Activated naive CD8-positive, alpha-beta T cell treated with anti-CD3 and anti-CD28 coated beads, Interleukin-2, amount 50 U/mL, for 16 hours (primary cell): ENCODE data around the gene GSX2.
A peak's percentile ranks its signal among the peaks of the same experiment; 100 is the strongest.
"Not testable (repeated sequence)": the region's sequence is repeated elsewhere in the genome, so short reads cannot be mapped to it uniquely, and the experiment has no call there.

Source experiments
- DNase-seq: peaks from one replicate; pipeline ENCODE4 v3.0.0-alpha.2; 2020; ENCODE audit warnings: low read depth, low spot score

GSX2 gene

GRCh38 chr4:54099748-54100574, at the start of gene GSX2:
Gene GSX2 (plus strand): TSS chr4:54100163. CDS start chr4:54100345, 182 bp downstream.
- DNase-seq, result no peak

GRCh38 chr4:54050214-54050904, 49.6 kb upstream of the GSX2 start:
- DNase-seq, result no peak

- not testable (repeated sequence) for DNase-seq
These were observed 46.6 kb upstream of the GSX2 start for GRCh38 chr4:54053322-54053721.

DNA sequence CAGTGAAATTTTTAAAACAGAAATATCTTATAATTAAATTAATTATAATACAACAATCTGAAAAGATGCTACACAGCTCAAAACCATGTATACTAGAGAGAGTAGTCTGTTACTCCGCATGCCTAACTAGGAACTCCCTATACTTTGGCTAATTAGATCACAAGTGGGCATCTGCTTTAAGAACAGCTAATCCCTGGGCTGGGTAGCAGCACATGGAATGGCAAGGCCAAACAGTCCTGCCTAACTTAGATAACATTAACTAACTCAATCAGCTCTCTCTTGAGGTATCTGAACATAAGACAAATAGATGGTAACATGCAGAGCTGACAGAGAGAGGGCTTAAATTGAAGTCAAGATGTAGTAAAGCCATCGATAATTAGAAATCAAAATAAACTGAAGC, 45.5 kb upstream of the GSX2 start:
- no peak for DNase-seq

DNA sequence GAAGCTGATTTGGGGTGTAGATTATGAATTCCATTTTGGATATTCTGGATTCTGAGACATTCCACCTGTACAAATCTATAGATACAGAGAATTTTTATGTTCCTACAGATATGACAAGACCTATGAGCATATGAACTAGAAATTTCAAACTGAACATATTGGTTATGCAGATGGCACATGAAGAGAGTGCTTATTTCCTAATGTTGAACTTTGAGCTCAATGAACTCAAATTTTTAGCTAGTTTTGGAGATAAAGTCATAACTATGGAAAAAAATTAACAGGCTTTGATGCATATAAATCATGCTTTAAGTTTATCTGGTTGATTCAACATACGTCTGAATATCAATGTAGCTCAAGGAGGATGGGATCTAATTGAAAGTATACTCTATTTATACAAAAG, 44.5 kb upstream of the GSX2 start:
- no peak for DNase-seq

- DNase-seq, result no peak
These were observed 43.6 kb upstream of the GSX2 start for GRCh38 chr4:54056360-54056759.

- no peak for DNase-seq
These were observed 41.8 kb upstream of the GSX2 start for GRCh38 chr4:54058171-54058570.

GRCh38 chr4:54060116-54060515, 39.8 kb upstream of the GSX2 start:
- DNase-seq, result no peak

GRCh38 chr4:54061067-54061466, 38.9 kb upstream of the GSX2 start:
- DNase-seq, result no peak

DNA sequence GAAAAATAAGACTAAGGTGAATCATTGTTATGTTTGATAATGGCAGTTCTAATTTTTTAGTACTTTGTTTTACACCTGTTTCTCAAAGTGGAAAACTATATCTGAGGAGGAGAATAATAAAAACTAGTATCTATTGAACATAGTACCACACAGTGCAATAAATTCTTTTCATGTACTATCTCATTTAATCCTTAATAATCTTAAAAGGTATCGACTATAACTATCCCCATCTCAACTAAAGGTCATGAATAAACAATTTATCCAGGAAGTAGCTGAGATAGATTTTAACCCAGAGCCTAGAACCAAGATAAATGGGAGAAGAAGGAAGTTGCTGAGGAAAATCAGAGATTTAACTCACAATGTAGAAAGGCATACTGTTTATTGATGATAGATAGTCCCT, 38.1 kb upstream of the GSX2 start:
- DNase-seq, result no peak

GRCh38 chr4:54062392-54062791, 37.6 kb upstream of the GSX2 start:
- no peak for DNase-seq

GRCh38 chr4:54063229-54063628, 36.7 kb upstream of the GSX2 start:
- no peak for DNase-seq

DNA sequence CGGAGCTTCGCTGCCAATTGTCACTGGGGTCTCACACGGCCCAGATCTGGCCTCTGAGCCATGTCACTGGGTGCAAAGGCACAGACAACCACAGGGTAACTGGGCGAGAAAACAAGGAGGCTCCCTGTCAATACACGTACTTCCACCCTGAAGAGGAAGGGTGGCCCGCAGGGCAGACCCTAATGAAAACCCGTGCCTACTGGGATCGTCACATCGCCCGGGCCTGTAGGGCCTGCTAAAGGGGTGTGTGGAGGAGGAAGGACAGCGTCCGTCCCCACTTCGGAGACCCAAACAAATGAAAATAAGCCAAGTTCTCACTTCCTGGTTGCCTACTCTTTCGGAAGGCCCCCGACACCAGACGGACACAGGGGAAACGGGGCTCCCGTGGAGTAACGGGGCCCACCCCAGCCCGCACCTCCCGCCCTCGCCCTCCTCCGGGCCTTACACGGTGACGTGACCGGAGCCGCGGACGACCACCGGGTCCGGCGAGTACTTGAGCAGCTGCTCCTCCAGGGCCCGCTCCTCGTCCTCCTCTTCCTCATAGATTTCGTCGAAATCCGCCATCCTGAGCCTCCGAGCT, 36.1 kb upstream of the GSX2 start:
- no peak for DNase-seq

GRCh38 chr4:54064317-54065111, 35.4 kb upstream of the GSX2 start, which contains the start of gene CHIC2:
Gene CHIC2 (minus strand): TSS chr4:54064605. CDS start chr4:54064300, 305 bp downstream.
- peak; percentile 91 for DNase-seq

- no peak for DNase-seq
These were observed 34.5 kb upstream of the GSX2 start for GRCh38 chr4:54065282-54066087.

GRCh38 chr4:54066088-54066415, 33.9 kb upstream of the GSX2 start:
- no peak for DNase-seq

GRCh38 chr4:54066718-54067129, 33.2 kb upstream of the GSX2 start:
- no peak for DNase-seq

DNA sequence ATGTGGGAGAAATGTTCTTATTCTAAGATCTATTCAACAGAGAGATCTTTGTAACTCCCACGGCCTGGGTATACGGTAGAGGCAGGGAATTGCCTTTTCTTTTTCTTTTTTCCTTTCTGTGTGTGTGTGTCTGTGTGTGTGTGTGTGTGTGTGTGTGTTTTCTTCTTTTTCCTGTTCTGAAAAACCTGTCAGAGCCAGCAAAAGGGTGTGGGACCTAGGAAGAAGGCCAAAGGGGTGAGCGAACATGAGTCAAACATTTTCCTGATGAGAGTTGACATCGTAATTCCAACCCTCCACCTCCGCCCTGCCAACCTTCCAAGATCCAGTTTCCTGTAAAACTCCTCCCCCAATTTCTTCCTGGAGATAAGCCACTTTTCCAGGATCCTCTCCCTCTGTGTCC, 32.8 kb upstream of the GSX2 start:
- no peak for DNase-seq

GRCh38 chr4:54073271-54073880, 26.6 kb upstream of the GSX2 start:
- no peak for DNase-seq

DNA sequence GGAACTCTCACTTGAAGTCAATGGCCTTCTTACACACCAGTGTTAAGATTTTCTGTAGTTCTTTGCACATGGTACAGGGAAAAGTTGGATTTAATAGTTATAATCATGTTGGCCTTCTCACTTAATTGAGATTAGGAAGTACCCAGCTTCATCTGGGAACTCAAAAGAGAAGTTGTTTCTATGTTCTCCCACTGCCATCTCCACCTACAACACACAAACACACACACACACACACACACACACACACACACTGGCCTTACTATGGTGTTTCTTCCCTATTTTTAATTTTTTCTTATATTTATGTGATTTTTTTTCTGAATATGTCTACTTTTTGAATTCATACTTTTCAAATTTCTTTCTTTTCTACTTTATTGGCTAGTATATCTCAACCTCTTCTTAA, 25.6 kb upstream of the GSX2 start:
- no peak for DNase-seq

DNA sequence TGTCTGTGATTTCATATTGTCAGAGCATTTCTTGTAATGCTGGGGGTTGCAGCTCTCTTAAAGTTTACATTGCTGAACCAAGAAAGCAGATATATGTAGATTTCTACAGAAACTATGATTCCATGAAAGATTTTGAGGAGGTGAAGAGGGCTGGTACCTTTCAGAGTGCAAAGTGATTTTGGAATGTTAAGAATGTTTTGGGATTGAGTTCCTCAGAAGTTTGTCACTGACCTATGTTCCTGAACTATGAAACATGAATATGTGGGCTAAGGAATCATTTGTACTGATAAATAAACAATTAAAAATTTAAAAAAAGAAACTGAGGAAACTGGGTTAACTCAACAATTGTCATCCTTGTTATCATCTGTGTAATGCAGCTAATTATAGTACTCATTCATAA, 23.3 kb upstream of the GSX2 start:
- no peak for DNase-seq
